Measurements from ENCODE around the gene BLTP3B.

BLTP3B gene

DNA sequence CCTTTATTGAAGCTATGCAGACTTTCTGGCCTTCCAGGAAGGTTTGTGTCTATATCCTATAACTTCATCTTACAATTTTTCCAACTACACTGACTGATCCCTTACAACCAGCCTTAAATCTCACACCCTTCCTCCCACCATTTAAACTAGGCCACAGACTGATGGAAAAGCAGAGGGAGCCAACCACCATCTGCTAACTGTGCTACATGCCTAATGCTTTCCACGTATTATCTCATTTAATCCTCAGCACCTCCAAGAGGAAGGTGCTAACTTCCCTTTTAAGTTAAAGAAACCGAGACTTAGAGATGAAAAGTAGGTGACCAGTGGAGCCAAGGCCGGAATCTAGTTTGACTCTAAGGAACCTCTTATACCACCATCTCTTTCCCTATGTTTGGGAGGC lies 22.7 kb upstream of the BLTP3B start:
- no peak for DNase-seq
- no peaks in the 10 kb centered on the region for H3K27me3 ChIP-seq (ENCODE audit: insufficient read depth, low read depth, severe bottlenecking)
- H3K9me3 ChIP-seq (ENCODE audit: severe bottlenecking) = no peaks in the 10 kb centered on the region
- no peaks in the 10 kb centered on the region for H3K36me3 ChIP-seq
- no peak overlapping the region for H3K27ac ChIP-seq
- no peak for TF ChIP-seq CTCF (IDR thresholded peaks at IDR 0.05; ENCODE audit: low read depth, low read length)
- H3K4me3 ChIP-seq (ENCODE audit: low read depth, low read length) = no peak overlapping the region

GRCh38 chr12:100164153-100164704 lies 21.6 kb upstream of the BLTP3B start:
- no peak for TF ChIP-seq CTCF (IDR thresholded peaks at IDR 0.05; ENCODE audit: low read depth, low read length)
- Histone ChIP-seq H3K27ac (no peak overlapping the region), H3K4me3 (ENCODE audit: low read depth, low read length) (no peak overlapping the region), H3K36me3 (no peaks in the 10 kb centered on the region), H3K27me3 (ENCODE audit: insufficient read depth, low read depth, severe bottlenecking) (no peaks in the 10 kb centered on the region), H3K9me3 (ENCODE audit: severe bottlenecking) (no peaks in the 10 kb centered on the region)
- DNase-seq = no peak

DNA sequence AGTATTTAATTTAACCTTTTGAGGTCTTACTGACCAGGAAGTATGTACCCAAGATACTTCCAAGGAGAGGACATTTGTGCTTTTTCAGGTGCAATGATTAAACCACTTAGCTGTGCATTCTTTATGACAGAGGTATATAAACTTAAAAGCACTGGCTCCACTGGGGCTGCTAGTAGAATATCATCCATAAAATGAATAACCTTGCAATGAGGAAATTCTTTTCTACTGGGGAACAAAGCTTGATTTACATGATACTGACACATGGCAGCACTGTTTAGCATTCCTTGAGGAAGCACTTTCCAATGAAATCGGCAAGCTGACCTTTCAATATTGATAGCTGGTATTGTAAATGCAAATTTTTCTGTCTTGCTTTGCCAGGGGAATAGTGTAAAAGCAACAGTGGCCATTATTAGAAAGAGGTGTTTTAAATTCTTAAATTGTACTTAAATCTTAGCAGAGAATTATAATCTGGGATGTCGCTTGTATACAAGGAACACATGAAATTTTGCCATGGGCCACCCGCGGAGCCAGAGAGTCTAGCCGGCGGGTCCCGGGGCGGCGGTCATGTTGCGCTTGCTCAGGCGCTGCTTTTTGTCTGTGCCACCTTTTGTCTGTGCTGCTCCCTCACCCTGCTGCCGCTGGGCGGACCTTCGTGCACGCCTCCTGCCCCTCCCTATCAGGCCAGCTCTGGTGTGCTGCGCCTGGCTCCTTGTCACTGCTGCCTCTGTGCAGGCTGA lies 20.9 kb upstream of the BLTP3B start:
- no peak for DNase-seq
- Histone ChIP-seq H3K27ac (no peak overlapping the region), H3K27me3 (ENCODE audit: insufficient read depth, low read depth, severe bottlenecking) (no peaks in the 10 kb centered on the region), H3K4me3 (ENCODE audit: low read depth, low read length) (no peak overlapping the region), H3K36me3 (no peaks in the 10 kb centered on the region), H3K9me3 (ENCODE audit: severe bottlenecking) (no peaks in the 10 kb centered on the region)
- no peak for TF ChIP-seq CTCF (IDR thresholded peaks at IDR 0.05; ENCODE audit: low read depth, low read length)

- DNase-seq = no peak
- Histone ChIP-seq H3K36me3 (no peaks in the 10 kb centered on the region), H3K9me3 (ENCODE audit: severe bottlenecking) (no peaks in the 10 kb centered on the region), H3K4me3 (ENCODE audit: low read depth, low read length) (no peak overlapping the region), H3K27me3 (ENCODE audit: insufficient read depth, low read depth, severe bottlenecking) (no peaks in the 10 kb centered on the region), H3K27ac (no peak overlapping the region)
- TF ChIP-seq CTCF (IDR thresholded peaks at IDR 0.05; ENCODE audit: low read depth, low read length) = no peak
Observed at GRCh38 chr12:100159391-100160104, 16.9 kb upstream of the BLTP3B start.

- no peaks in the 10 kb centered on the region for H3K9me3 ChIP-seq (ENCODE audit: severe bottlenecking)
- no peaks in the 10 kb centered on the region for H3K36me3 ChIP-seq
- no peak for DNase-seq
- no peaks in the 10 kb centered on the region for H3K27me3 ChIP-seq (ENCODE audit: insufficient read depth, low read depth, severe bottlenecking)
- H3K27ac ChIP-seq = no peak overlapping the region
- no peak overlapping the region for H3K4me3 ChIP-seq (ENCODE audit: low read depth, low read length)
- TF ChIP-seq CTCF (IDR thresholded peaks at IDR 0.05; ENCODE audit: low read depth, low read length) = no peak
Observed at GRCh38 chr12:100158535-100158934, 15.9 kb upstream of the BLTP3B start.
